HEK293T (cell line): ENCODE measurements around the gene PCDHGA2.

Source experiments
- ARNT ChIP-seq: fragments of 450-650 bp; IDR thresholded peaks from 2 replicates; pipeline ENCODE4 v1.6.1; 2017; ENCODE audit warnings: mild to moderate bottlenecking
- BHLHE40 ChIP-seq: fragments of 450-650 bp; IDR thresholded peaks from 2 replicates; pipeline ENCODE4 v1.6.1; 2016; ENCODE audit warnings: mild to moderate bottlenecking, moderate library complexity, borderline replicate concordance
- ELF4 ChIP-seq: fragments of 450-650 bp; IDR thresholded peaks from 2 replicates; pipeline ENCODE4 v1.6.1; 2017; ENCODE audit warnings: antibody characterized with exemption
- FOXK2 ChIP-seq: fragments of 450-650 bp; IDR thresholded peaks from 2 replicates; pipeline ENCODE4 v1.6.1; 2016; ENCODE audit warnings: mild to moderate bottlenecking
- FOXM1 ChIP-seq: fragments of 450-650 bp; IDR thresholded peaks from 2 replicates; pipeline ENCODE4 v1.6.1; 2017; ENCODE audit warnings: mild to moderate bottlenecking, borderline replicate concordance
- HDGF ChIP-seq: fragments of 450-650 bp; IDR thresholded peaks from 2 replicates; pipeline ENCODE4 v1.6.1; 2017; ENCODE audit warnings: antibody characterized with exemption, borderline replicate concordance
- L3MBTL2 ChIP-seq: fragments of 450-650 bp; conservative IDR thresholded peaks from 2 replicates; pipeline ENCODE4 v1.6.1; 2016; ENCODE audit warnings: mild to moderate bottlenecking
- LEF1 ChIP-seq: fragments of 450-650 bp; IDR thresholded peaks from 2 replicates; pipeline ENCODE4 v1.6.1; 2017; ENCODE audit warnings: mild to moderate bottlenecking, borderline replicate concordance
- NFRKB ChIP-seq: fragments of 450-650 bp; IDR thresholded peaks from 2 replicates; pipeline ENCODE4 v1.6.1; 2016; ENCODE audit warnings: mild to moderate bottlenecking, moderate library complexity
- SP1 ChIP-seq: fragments of 450-650 bp; IDR thresholded peaks from 2 replicates; pipeline ENCODE4 v1.6.1; 2017
- SUZ12 ChIP-seq: fragments of 450-650 bp; IDR thresholded peaks from 2 replicates; pipeline ENCODE4 v1.6.1; 2016; ENCODE audit warnings: mild to moderate bottlenecking
- TARDBP ChIP-seq: fragments of 450-650 bp; IDR thresholded peaks from 2 replicates; pipeline ENCODE4 v1.6.1; 2016
- ZNF384 ChIP-seq: fragments of 450-650 bp; IDR thresholded peaks from 2 replicates; pipeline ENCODE4 v1.6.1; 2016
- TF ChIP-seq, protein P1 (sequence below): fragments of 450-650 bp; IDR thresholded peaks from 2 replicates; pipeline ENCODE4 v1.6.1; 2016

DNA sequence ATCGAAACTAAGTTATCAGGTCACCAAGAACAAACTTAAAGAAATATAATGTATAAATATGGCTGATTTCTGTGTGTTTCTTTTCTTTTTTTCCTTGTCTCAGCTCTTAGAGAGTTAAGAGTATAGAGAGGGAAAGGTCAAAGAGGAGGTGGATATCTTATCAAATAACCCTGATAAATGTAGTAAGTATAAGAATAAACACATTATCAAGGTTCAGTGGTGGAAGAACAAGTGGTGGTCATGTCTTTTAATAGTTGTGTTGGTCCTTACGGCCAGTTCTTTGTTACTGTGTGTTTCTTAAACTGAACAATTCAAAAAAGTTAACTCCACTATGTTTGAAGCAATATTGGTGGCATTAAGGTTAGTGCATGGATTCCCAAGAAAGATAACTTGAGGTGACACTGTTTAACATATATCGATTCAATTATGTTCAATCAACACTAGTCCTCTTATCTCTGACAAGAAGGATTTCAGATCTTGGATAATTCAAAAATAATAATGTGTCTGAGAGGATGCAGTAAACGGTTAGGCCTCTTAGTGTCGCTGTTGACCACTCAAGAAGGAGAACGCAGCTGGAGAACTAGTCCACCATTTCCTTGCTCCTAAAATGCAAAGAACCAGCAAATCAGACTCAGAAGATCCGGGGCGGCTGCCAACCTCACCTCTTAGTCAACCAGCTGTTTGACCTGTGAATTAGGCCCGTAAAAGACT is 4.8 kb downstream of the PCDHGA2 start, which contains the start of gene PCDHGA3:
- no peak for TF ChIP-seq FOXM1
- TF ChIP-seq BHLHE40, result no peak
- TF ChIP-seq TARDBP, result no peak
- TF ChIP-seq SP1, result no peak
- TF ChIP-seq L3MBTL2, result no peak
- TF ChIP-seq, protein P1, sequence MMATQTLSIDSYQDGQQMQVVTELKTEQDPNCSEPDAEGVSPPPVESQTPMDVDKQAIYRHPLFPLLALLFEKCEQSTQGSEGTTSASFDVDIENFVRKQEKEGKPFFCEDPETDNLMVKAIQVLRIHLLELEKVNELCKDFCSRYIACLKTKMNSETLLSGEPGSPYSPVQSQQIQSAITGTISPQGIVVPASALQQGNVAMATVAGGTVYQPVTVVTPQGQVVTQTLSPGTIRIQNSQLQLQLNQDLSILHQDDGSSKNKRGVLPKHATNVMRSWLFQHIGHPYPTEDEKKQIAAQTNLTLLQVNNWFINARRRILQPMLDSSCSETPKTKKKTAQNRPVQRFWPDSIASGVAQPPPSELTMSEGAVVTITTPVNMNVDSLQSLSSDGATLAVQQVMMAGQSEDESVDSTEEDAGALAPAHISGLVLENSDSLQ, result no peak
- no peak for TF ChIP-seq FOXK2
- TF ChIP-seq HDGF, result no peak
- no peak for TF ChIP-seq LEF1
- no peak for TF ChIP-seq NFRKB
- TF ChIP-seq ZNF384, result no peak
- TF ChIP-seq ARNT, result no peak
- no peak for TF ChIP-seq ELF4
- no peak for TF ChIP-seq SUZ12
